H9 (cell line): Measurements from ENCODE around the gene EMC9. TPM values are rescaled to one million over a fixed set of nuclear protein-coding genes. Genes with fewer than 3 reads are reported as not detected.
A peak's percentile ranks its signal among the peaks of the same experiment; 100 is the strongest.

Experiments
- DNase-seq: peaks from one replicate; pipeline ENCODE4 v3.0.0-alpha.2; 2017
- H2AFZ ChIP-seq: one replicate; pipeline ENCODE4 v1.6.1; 2013; ENCODE audit warnings: mild to moderate bottlenecking, low read length, control low read depth, moderate library complexity
- H2AK5ac ChIP-seq: 2 replicates; pipeline ENCODE4 v1.6.1; 2013; ENCODE audit warnings: low read length, control low read depth, mixed read lengths; ENCODE audit not compliant: insufficient read length
- H2BK120ac ChIP-seq: one replicate; pipeline ENCODE4 v1.6.1; 2013; ENCODE audit warnings: low read depth, mild to moderate bottlenecking, low read length, control low read depth, inconsistent platforms; ENCODE audit not compliant: poor library complexity, severe bottlenecking
- H2BK12ac ChIP-seq: 2 replicates; pipeline ENCODE4 v1.6.1; 2013; ENCODE audit warnings: low read length, control low read depth, mixed read lengths, low read depth; ENCODE audit not compliant: insufficient read length
- H2BK15ac ChIP-seq: 2 replicates; pipeline ENCODE4 v1.6.1; 2013; ENCODE audit warnings: low read depth, low read length, control low read depth
- H2BK20ac ChIP-seq: one replicate; pipeline ENCODE4 v1.6.1; 2013; ENCODE audit warnings: low read depth, mild to moderate bottlenecking, low read length, control low read depth, inconsistent platforms; ENCODE audit not compliant: poor library complexity, severe bottlenecking
- H2BK5ac ChIP-seq: 2 replicates; pipeline ENCODE4 v1.6.1; 2013; ENCODE audit warnings: low read length, control low read depth, mixed read lengths; ENCODE audit not compliant: insufficient read length
- H3K14ac ChIP-seq: 2 replicates; pipeline ENCODE4 v1.6.1; 2013; ENCODE audit warnings: low read length, control low read depth; ENCODE audit not compliant: insufficient read depth
- H3K18ac ChIP-seq: 2 replicates; pipeline ENCODE4 v1.6.1; 2013; ENCODE audit warnings: low read depth, mild to moderate bottlenecking, mixed read lengths, low read length, control low read depth; ENCODE audit not compliant: insufficient read length
- H3K23ac ChIP-seq: 2 replicates; pipeline ENCODE4 v1.6.1; 2013; ENCODE audit warnings: low read length, control low read depth, mixed read lengths, low read depth; ENCODE audit not compliant: insufficient read length
- H3K23me2 ChIP-seq: 2 replicates; pipeline ENCODE4 v1.6.1; 2013; ENCODE audit warnings: low read depth, mild to moderate bottlenecking, mixed read lengths, low read length, control low read depth; ENCODE audit not compliant: insufficient read length, poor library complexity, severe bottlenecking
- H3K27ac ChIP-seq: 2 replicates; pipeline ENCODE4 v1.5.1; 2013; ENCODE audit warnings: low read length, control low read depth, mixed read lengths, low read depth; ENCODE audit not compliant: insufficient read length
- H3K27me3 ChIP-seq: 2 replicates; pipeline ENCODE4 v1.6.1; 2013; ENCODE audit warnings: low read length, control low read depth, inconsistent platforms; ENCODE audit not compliant: insufficient read depth
- H3K4ac ChIP-seq: 2 replicates; pipeline ENCODE4 v1.6.1; 2013; ENCODE audit warnings: low read depth, mild to moderate bottlenecking, control low read depth, inconsistent platforms, low read length, moderate library complexity
- H3K4me1 ChIP-seq: 2 replicates; pipeline ENCODE4 v1.6.1; 2013; ENCODE audit warnings: low read length, control low read depth, inconsistent platforms; ENCODE audit not compliant: insufficient read depth
- H3K4me2 ChIP-seq: 2 replicates; pipeline ENCODE4 v1.6.1; 2013; ENCODE audit warnings: low read length, control low read depth, mixed read lengths; ENCODE audit not compliant: insufficient read length, insufficient read depth
- H3K56ac ChIP-seq: 2 replicates; pipeline ENCODE4 v1.6.1; 2013; ENCODE audit warnings: low read depth, mild to moderate bottlenecking, mixed read lengths, low read length, control low read depth; ENCODE audit not compliant: insufficient read length
- H3K79me1 ChIP-seq: 2 replicates; pipeline ENCODE4 v1.6.1; 2013; ENCODE audit warnings: low read depth, mild to moderate bottlenecking, moderate library complexity, low read length, control low read depth, inconsistent platforms; ENCODE audit not compliant: insufficient read depth, poor library complexity, severe bottlenecking
- H3K79me2 ChIP-seq: 2 replicates; pipeline ENCODE4 v1.6.1; 2013; ENCODE audit warnings: low read length, control low read depth, inconsistent platforms; ENCODE audit not compliant: insufficient read depth
- H3K9ac ChIP-seq: 2 replicates; pipeline ENCODE4 v1.6.1; 2013; ENCODE audit warnings: low read length, control low read depth, mixed read lengths; ENCODE audit not compliant: insufficient read length; ENCODE audit errors: extremely low read depth
- H3K9me3 ChIP-seq: one replicate; pipeline ENCODE4 v1.6.1; 2013; ENCODE audit warnings: low read depth, low read length, inconsistent platforms; ENCODE audit not compliant: control insufficient read depth
- H3T11ph ChIP-seq: one replicate; pipeline ENCODE4 v1.6.1; 2013; ENCODE audit warnings: mild to moderate bottlenecking, low read length, control low read depth, inconsistent platforms
- H4K20me1 ChIP-seq: one replicate; pipeline ENCODE4 v1.6.1; 2013; ENCODE audit not compliant: control insufficient read depth, insufficient read length, insufficient read depth
- H4K5ac ChIP-seq: 2 replicates; pipeline ENCODE4 v1.6.1; 2013; ENCODE audit warnings: low read depth, mild to moderate bottlenecking, mixed read lengths, low read length, control low read depth; ENCODE audit not compliant: insufficient read length
- H4K8ac ChIP-seq: replicated peaks from 2 replicates; pipeline ENCODE4 v1.6.1; 2013; ENCODE audit warnings: low read length, control low read depth, mixed read lengths, low read depth; ENCODE audit not compliant: insufficient read length
- H4K91ac ChIP-seq: 2 replicates; pipeline ENCODE4 v1.6.1; 2013; ENCODE audit warnings: low read depth, mild to moderate bottlenecking, moderate library complexity, mixed read lengths, low read length, control low read depth; ENCODE audit not compliant: insufficient read length
- H3K27ac Mint-ChIP-seq, 3 experiments: 2 replicates in 2 of 3; 3 replicates in 1 of 3; pipeline ENCODE4 v1.8.0; 2020 to 2021; ENCODE audit warnings: mixed read lengths in 3 of 3, mild to moderate bottlenecking in 1 of 3, moderate library complexity in 1 of 3
- H3K27me3 Mint-ChIP-seq: 2 replicates; pipeline ENCODE4 v1.8.0; 2021; ENCODE audit warnings: low read depth, mild to moderate bottlenecking, moderate library complexity, mixed read lengths
- H3K36me3 Mint-ChIP-seq, 3 experiments: 2 replicates in 2 of 3; 3 replicates in 1 of 3; pipeline ENCODE4 v1.8.0; 2020 to 2021; ENCODE audit warnings: low read depth in 3 of 3, mixed read lengths in 3 of 3; ENCODE audit not compliant: insufficient read depth in 1 of 3
- H3K4me1 Mint-ChIP-seq, 2 experiments: 2 replicates each; pipeline ENCODE4 v1.8.0; 2020; ENCODE audit warnings: mixed read lengths in 2 of 2
- H3K4me3 Mint-ChIP-seq, 2 experiments: 2 replicates in 1 of 2; 3 replicates in 1 of 2; pipeline ENCODE4 v1.8.0; 2020 to 2021; ENCODE audit warnings: mild to moderate bottlenecking in 2 of 2, mixed read lengths in 2 of 2, moderate library complexity in 1 of 2
- H3K9me3 Mint-ChIP-seq, 2 experiments: 2 replicates in 1 of 2; 3 replicates in 1 of 2; pipeline ENCODE4 v1.8.0; 2020; ENCODE audit warnings: mild to moderate bottlenecking in 2 of 2, mixed read lengths in 2 of 2, moderate library complexity in 1 of 2
- WGBS: extraction: QIAGEN DNeasy Blood & Tissue Kit; methylation state at CpG from one replicate; pipeline ENCODE4 v1.1.7; 2013; ENCODE audit warnings: missing lambda C conversion rate, low lambda C conversion rate, mixed read lengths; ENCODE audit not compliant: insufficient read length; ENCODE audit errors: extremely low coverage; 5-methylcytosine and 5-hydroxymethylcytosine counted together
- total RNA-seq: library from RNA; stranded (reverse); gene quantifications from 2 replicates; pipeline ENCODE4 v1.2.1, GENCODE V29; 2021
- TF ChIP-seq, protein P1 (sequence below): fragments of 200-600 bp; sonication (generic); conservative IDR thresholded peaks from 3 replicates; pipeline ENCODE4 v1.8.0; 2021; ENCODE audit warnings: antibody characterized with exemption, mild to moderate bottlenecking

Gene EMC9
- total RNA-seq, 1 experiment from 2014 or later: 52.9 TPM

GRCh38 chr14:24096545-24097181 lies 44.7 kb downstream of the EMC9 start:
- H3K9ac ChIP-seq: no peak overlapping the region
- no peak overlapping the region for H3T11ph ChIP-seq
- no peaks in the 10 kb centered on the region for H3K27me3 ChIP-seq
- peaks cover 6% of the 10 kb centered on the region for H3K23me2 ChIP-seq
- no peak overlapping the region for H2BK5ac ChIP-seq
- H3K23ac ChIP-seq: peak overlapping the region; percentile 72
- Mint-ChIP-seq H3K4me3 (peak overlapping the region in 1 of 2 experiments; percentile 45; a peak in 2 of 5 replicates), H3K27ac (peak overlapping the region in 1 of 3 experiments; percentile 78; a peak in 1 of 7 replicates), H3K4me1 (peaks cover 19 to 29% of the 10 kb centered on the region in 2 experiments), H3K27me3 (peaks cover 4% of the 10 kb centered on the region), H3K36me3 (peaks cover 42 to 58% (median 47%) of the 10 kb centered on the region in 3 experiments), H3K9me3 (peaks cover 0 to 2% of the 10 kb centered on the region in 2 experiments; a peak in 3 of 5 replicates)
- no peak overlapping the region for H2BK15ac ChIP-seq
- H4K8ac ChIP-seq: no peak overlapping the region
- no peak overlapping the region for H3K14ac ChIP-seq
- H2AFZ ChIP-seq: no peak overlapping the region
- H2BK20ac ChIP-seq: no peak overlapping the region
- H2AK5ac ChIP-seq: no peak overlapping the region
- H3K4ac ChIP-seq: no peak overlapping the region
- H3K27ac ChIP-seq: no peak overlapping the region
- no peak overlapping the region for H3K56ac ChIP-seq
- H3K9me3 ChIP-seq: no peaks in the 10 kb centered on the region
- TF ChIP-seq, protein P1, sequence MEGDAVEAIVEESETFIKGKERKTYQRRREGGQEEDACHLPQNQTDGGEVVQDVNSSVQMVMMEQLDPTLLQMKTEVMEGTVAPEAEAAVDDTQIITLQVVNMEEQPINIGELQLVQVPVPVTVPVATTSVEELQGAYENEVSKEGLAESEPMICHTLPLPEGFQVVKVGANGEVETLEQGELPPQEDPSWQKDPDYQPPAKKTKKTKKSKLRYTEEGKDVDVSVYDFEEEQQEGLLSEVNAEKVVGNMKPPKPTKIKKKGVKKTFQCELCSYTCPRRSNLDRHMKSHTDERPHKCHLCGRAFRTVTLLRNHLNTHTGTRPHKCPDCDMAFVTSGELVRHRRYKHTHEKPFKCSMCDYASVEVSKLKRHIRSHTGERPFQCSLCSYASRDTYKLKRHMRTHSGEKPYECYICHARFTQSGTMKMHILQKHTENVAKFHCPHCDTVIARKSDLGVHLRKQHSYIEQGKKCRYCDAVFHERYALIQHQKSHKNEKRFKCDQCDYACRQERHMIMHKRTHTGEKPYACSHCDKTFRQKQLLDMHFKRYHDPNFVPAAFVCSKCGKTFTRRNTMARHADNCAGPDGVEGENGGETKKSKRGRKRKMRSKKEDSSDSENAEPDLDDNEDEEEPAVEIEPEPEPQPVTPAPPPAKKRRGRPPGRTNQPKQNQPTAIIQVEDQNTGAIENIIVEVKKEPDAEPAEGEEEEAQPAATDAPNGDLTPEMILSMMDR: no peak
- H3K4me2 ChIP-seq: no peak overlapping the region
- no peak overlapping the region for H4K5ac ChIP-seq
- H4K91ac ChIP-seq: no peak overlapping the region
- H2BK12ac ChIP-seq: peak overlapping the region; percentile 42
- no peaks in the 10 kb centered on the region; the same call in 1 of the 2 replicates for H3K79me2 ChIP-seq
- no peak for DNase-seq
- H3K4me1 ChIP-seq: no peaks in the 10 kb centered on the region; the same call in 1 of the 2 replicates
- no CpG with 5 or more reads among the region's 8 CpGs for WGBS
- no peaks in the 10 kb centered on the region for H3K79me1 ChIP-seq
- no peak overlapping the region for H3K18ac ChIP-seq
- no peaks in the 10 kb centered on the region for H4K20me1 ChIP-seq
- no peak overlapping the region for H2BK120ac ChIP-seq
